Activated naive CD4-positive, alpha-beta T cell treated with anti-CD3 and anti-CD28 coated beads, Interleukin-2, amount 10 ng/mL, durations not matched to agents 7 days and 5 days (primary cell): ENCODE measurements around the gene MYO3B.
A peak's percentile ranks its signal among the peaks of the same experiment; 100 is the strongest.
"Not testable (repeated sequence)": the region's sequence is repeated elsewhere in the genome, so short reads cannot be mapped to it uniquely, and the experiment has no call there.

Experiments used
- CTCF ChIA-PET: fragments of 350-600 bp; sonication (Branson Sonifier 250); formaldehyde crosslinking; loops from one replicate; lab custom pipeline; 2021; ENCODE audit warnings: antibody characterized with exemption; lab: Charles Lee
- DNase-seq: peaks from one replicate; pipeline ENCODE4 v3.0.0-alpha.2; 2020
- H3K27ac Mint-ChIP-seq: one replicate; pipeline ENCODE4 v1.8.0; 2021; ENCODE audit warnings: mild to moderate bottlenecking, moderate library complexity, mixed read lengths
- H3K27me3 Mint-ChIP-seq: one replicate; pipeline ENCODE4 v1.8.0; 2021; ENCODE audit warnings: mild to moderate bottlenecking, mixed read lengths
- H3K36me3 Mint-ChIP-seq: one replicate; pipeline ENCODE4 v1.8.0; 2021; ENCODE audit warnings: mixed read lengths
- H3K4me1 Mint-ChIP-seq: one replicate; pipeline ENCODE4 v1.8.0; 2021; ENCODE audit warnings: mixed read lengths
- H3K4me3 Mint-ChIP-seq: one replicate; pipeline ENCODE4 v1.8.0; 2021; ENCODE audit warnings: mild to moderate bottlenecking, moderate library complexity, mixed read lengths
- H3K9me3 Mint-ChIP-seq: one replicate; pipeline ENCODE4 v1.8.0; 2021; ENCODE audit warnings: mixed read lengths

Gene MYO3B

DNA sequence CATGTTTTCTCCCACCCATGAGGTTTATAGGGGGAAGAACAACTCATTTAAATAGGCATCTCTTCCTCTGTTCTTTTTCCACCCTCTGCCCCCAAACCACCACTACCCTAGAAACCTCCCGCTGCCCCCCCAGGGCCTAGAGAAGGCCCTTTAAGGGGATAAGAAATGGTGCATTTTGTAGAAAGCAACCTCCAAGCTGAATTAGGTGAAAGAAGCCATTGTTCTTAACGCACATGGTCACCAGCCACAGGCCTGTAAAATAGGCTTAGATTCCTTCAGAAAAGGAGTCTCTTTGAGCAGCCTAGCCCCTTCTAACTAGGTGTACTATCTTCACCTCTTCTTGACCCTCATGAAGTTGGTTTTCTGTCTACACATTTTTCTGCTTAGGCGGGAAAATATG, 418.6 kb downstream of the MYO3B start:
- Mint-ChIP-seq H3K27me3 (peaks cover 3% of the 10 kb centered on the region), H3K4me1 (no peaks in the 10 kb centered on the region), H3K4me3 (no peak overlapping the region), H3K9me3 (no peaks in the 10 kb centered on the region), H3K36me3 (no peaks in the 10 kb centered on the region), H3K27ac (no peak overlapping the region)
- CTCF ChIA-PET: no interaction called here
- no peak for DNase-seq

DNA sequence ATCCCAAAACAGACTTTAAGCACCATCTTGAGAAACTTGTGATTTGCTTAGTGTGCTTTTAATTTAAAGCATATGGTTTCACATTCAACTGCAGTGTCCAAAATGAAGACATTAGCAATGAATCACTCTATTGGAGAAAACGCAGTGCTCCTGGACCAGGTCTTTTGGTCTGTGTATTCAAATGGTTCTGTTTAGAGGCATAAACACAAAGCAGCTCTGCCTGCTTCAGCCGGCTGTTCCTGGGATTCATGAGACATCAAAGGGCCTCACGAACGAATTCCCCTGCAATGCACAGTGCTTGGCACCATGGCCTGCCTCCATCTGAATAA, 420.1 kb downstream of the MYO3B start:
- no peak overlapping the region for H3K27ac Mint-ChIP-seq
- no peak for DNase-seq
- CTCF ChIA-PET: no interaction called here
- H3K27me3 Mint-ChIP-seq: peaks cover 7% of the 10 kb centered on the region
- H3K4me1 Mint-ChIP-seq: no peaks in the 10 kb centered on the region
- H3K36me3 Mint-ChIP-seq: no peaks in the 10 kb centered on the region
- H3K9me3 Mint-ChIP-seq: no peaks in the 10 kb centered on the region
- H3K4me3 Mint-ChIP-seq: no peak overlapping the region

DNA sequence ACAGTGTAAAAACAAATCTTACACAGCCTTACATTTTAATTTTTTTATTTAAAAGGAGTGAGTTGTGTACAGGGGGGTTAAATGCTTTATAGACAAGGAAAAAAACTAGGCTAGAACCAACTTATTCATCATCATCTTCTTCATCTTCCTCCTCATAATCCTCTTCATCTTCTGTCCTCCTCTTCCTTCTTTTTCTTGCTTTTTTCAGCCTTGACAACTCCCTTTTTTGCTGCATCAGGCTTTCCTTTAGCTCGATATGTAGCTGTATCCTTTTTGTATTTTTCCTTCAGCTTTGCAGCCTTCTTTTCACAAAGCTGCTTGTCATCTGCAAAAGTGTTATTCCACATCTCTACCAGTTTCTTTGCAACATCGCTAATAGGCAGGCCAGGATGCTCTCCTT, 423.5 kb downstream of the MYO3B start:
- Mint-ChIP-seq H3K9me3 (no peaks in the 10 kb centered on the region), H3K36me3 (no peaks in the 10 kb centered on the region), H3K4me1 (no peaks in the 10 kb centered on the region), H3K27ac (no peak overlapping the region), H3K4me3 (no peak overlapping the region), H3K27me3 (peaks cover 19% of the 10 kb centered on the region)
- CTCF ChIA-PET: no interaction called here
- DNase-seq: no peak

DNA sequence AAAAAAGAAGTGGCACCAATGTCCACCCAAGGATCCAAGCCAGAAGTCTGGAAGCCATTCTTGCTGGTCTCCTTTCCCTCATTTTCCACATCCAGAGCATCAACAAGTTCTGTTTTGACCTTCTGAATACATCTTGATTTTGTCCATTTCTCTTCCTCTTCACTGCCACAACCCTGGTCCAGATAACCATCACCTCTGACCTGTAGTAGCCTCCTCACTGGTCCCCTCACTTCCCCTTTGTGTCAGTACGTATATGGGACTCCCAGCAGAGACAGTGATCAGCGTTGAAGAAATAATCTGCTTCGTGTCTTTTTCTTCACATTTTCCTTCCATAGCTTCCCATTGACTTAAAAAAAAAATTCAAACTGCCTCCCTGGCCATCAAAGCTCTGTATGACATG, 427.9 kb downstream of the MYO3B start:
- Mint-ChIP-seq H3K4me3 (no peak overlapping the region), H3K9me3 (no peaks in the 10 kb centered on the region), H3K4me1 (no peaks in the 10 kb centered on the region), H3K27ac (no peak overlapping the region), H3K27me3 (peaks cover 19% of the 10 kb centered on the region), H3K36me3 (no peaks in the 10 kb centered on the region)
- DNase-seq: no peak
- CTCF ChIA-PET: no interaction called here

DNA sequence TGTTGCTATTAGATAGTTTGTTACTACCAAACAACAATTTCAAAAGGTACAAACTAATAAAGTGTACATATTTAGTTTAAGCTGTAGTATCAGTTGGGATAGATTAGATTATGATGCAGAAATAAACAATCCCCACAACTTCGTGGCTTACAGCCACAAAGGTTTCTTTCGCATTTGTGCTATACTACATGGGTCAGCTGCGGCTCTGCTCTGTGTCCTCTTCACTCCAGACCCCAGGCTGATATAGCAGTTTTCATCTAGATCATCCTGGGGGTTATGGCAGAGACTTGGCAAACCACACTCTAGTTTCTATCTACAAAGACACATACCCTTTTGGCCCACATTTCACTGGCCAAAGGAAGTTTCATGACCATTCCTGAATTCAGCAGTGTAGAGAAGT, 429.2 kb downstream of the MYO3B start:
- Mint-ChIP-seq H3K9me3 (no peaks in the 10 kb centered on the region), H3K27me3 (peaks cover 12% of the 10 kb centered on the region), H3K36me3 (no peaks in the 10 kb centered on the region), H3K4me1 (no peaks in the 10 kb centered on the region), H3K4me3 (no peak overlapping the region), H3K27ac (no peak overlapping the region)
- no peak for DNase-seq
- CTCF ChIA-PET: no interaction called here

DNA sequence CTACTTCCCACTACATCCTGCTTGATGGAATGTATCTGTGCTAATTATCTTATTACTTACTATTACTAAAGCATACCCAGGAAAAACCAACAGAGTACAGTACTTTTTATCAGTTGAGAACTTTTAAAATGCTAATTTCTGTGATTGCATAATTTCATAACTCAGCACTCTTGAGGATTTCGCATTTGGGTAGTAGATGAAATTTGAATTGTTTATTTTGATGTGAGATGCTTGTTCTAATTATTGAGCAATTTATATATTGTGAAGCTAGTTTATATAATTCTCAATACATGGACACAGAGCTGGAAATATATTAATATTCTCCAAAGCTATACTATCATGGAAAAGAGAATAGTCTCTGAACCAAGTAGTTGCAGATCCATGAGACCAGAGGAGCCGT, 432.7 kb downstream of the MYO3B start:
- H3K27me3 Mint-ChIP-seq: peaks cover 6% of the 10 kb centered on the region
- no peaks in the 10 kb centered on the region for H3K36me3 Mint-ChIP-seq
- no peak for DNase-seq
- CTCF ChIA-PET: no interaction called here
- no peaks in the 10 kb centered on the region for H3K4me1 Mint-ChIP-seq
- no peak overlapping the region for H3K27ac Mint-ChIP-seq
- no peaks in the 10 kb centered on the region for H3K9me3 Mint-ChIP-seq
- H3K4me3 Mint-ChIP-seq: no peak overlapping the region

DNA sequence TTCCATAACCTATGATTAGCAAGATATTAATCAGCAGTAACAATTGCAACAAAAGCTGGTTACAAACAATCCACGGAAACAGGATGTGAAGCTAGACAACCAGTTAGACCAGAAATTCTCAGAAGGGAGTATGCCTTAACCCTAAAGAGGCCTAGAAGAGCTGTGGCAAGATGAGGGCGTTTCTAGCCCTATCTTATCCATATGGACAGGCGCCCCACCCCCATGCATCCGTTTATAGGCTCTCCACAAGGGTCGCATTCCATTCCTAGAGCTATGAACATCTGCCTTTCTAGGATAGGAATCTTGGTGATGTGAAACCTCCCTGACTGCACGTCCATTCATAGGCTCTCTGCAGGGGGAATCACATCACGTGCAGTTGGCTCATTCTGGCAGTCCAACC, 441.0 kb downstream of the MYO3B start:
- H3K36me3 Mint-ChIP-seq, H3K4me1 Mint-ChIP-seq, DNase-seq, H3K27me3 Mint-ChIP-seq, H3K9me3 Mint-ChIP-seq, H3K27ac Mint-ChIP-seq, H3K4me3 Mint-ChIP-seq, CTCF ChIA-PET: not testable (repeated sequence)

DNA sequence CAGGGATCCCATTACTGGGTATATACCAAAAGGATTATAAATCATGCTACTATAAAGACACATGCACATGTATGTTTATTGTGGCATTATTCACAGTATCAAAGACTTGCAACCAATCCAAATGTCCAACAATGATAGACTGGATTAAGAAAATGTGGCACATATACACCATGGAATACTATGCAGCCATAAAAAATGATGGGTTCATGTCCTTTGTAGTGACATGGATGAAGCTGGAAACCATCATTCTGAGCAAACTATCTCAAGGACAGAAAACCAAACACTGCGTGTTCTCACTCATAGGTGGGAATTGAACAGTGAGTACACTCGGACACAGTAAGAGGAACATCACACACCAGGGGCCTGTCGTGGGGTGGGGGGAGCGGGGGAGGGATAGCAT, 457.1 kb downstream of the MYO3B start:
- H3K9me3 Mint-ChIP-seq, H3K27ac Mint-ChIP-seq, H3K4me3 Mint-ChIP-seq, DNase-seq, CTCF ChIA-PET, H3K36me3 Mint-ChIP-seq, H3K4me1 Mint-ChIP-seq, H3K27me3 Mint-ChIP-seq: not testable (repeated sequence)

DNA sequence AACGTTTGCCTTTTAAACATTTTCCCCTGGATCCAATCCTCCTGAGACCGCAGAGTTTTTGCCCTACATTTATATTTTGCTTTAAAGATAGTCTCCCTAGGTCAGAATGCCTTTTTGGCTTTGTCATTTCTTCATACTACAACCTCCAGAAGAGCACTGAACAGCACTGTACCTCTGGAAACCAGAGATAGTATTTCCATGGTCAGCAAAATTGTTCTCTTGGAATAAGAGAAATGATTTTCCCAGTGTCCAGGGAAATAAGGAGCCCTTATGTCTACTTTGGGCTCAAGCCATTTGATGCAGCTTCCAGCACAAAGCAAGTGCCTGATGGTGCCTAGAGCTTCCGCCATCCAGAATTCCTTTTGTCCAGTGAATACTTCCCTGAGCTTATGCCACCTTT, 461.7 kb downstream of the MYO3B start:
- DNase-seq: no peak
- no peaks in the 10 kb centered on the region for H3K4me1 Mint-ChIP-seq
- no peaks in the 10 kb centered on the region for H3K9me3 Mint-ChIP-seq
- H3K27ac Mint-ChIP-seq: no peak overlapping the region
- no peak overlapping the region for H3K4me3 Mint-ChIP-seq
- CTCF ChIA-PET: interaction anchor here (0.6 kb wide), 1 partner anchor 172 kb away, joined by 3 read pairs; no protein-coding TSS in a partner anchor
- peaks cover 14% of the 10 kb centered on the region for H3K27me3 Mint-ChIP-seq
- H3K36me3 Mint-ChIP-seq: no peaks in the 10 kb centered on the region

DNA sequence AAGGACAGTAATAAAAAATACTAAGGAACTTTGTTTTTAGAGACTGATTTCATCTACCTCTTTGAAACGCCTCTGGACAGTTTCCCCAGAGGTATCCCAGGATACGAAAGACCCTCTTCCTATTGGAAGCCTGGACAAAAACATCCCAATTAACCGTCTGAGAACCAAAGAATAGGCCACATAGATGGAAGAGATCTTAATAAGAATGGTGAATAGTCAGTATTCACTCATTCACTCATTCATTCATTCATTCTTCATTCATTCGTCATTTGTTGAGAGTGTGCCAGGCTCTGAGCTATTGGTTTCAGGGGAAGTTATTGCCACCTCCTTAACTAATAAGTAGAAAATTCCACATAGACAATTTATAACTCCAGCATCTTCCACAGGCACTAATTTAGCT, 464.0 kb downstream of the MYO3B start:
- Mint-ChIP-seq H3K27me3 (peaks cover 14% of the 10 kb centered on the region), H3K4me1 (no peaks in the 10 kb centered on the region), H3K9me3 (no peaks in the 10 kb centered on the region), H3K36me3 (no peaks in the 10 kb centered on the region), H3K4me3 (no peak overlapping the region), H3K27ac (no peak overlapping the region)
- DNase-seq: no peak
- CTCF ChIA-PET: no interaction called here

DNA sequence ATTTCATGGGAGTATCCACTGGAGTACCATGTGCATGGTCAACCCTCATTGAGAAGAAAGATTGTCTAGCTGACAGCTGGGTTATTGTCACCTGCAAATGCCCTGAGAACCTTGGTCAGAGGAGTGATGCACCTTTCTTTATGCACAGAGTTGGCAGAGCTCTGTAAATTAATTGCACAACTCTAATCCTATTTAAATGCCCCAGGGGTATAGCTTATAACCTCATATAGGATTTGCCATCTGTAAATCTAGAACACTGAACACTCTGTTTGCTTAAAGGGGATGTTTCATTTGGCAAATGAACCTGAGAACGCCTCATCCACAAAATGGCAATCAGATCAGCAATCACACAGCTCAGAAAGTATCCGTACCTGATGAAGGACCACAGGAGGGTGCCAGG, 465.4 kb downstream of the MYO3B start:
- H3K4me3 Mint-ChIP-seq: no peak overlapping the region
- H3K27ac Mint-ChIP-seq: no peak overlapping the region
- CTCF ChIA-PET: no interaction called here
- no peaks in the 10 kb centered on the region for H3K36me3 Mint-ChIP-seq
- no peaks in the 10 kb centered on the region for H3K9me3 Mint-ChIP-seq
- H3K4me1 Mint-ChIP-seq: no peaks in the 10 kb centered on the region
- peaks cover 16% of the 10 kb centered on the region for H3K27me3 Mint-ChIP-seq
- DNase-seq: no peak

DNA sequence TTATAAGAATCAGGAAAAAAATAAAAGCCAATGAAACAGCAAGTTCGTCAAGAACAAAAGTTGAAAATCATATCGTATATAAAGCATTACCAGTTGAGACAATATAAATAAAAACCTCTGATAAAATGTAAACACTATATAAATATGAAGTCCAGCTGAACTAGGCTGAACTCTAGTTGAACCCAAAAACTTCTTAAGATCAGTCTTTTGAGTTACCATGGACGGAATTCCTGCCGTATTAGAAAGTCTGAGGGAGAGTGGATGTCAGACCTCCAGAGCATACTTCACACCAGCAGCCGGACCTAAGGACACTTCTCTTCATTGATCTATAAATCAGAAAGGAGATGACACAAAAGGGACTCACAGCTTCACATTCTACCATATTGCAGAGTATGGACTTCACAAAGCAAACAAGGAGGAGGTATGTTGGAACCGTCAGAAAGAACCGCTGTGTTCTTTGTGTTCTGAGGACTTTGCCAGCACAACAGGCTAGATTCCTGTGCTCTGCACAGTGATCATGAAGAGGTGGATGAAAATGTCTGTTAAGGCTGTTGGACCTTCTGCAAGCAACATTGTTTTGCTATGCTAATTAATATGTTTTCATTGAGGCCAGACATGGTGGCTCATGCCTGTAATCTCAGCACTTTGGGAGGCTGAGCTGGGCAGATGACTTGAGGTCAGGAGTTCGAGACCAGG, 469.9 kb downstream of the MYO3B start:
- no peaks in the 10 kb centered on the region for H3K9me3 Mint-ChIP-seq
- no peaks in the 10 kb centered on the region for H3K36me3 Mint-ChIP-seq
- DNase-seq: no peak
- peaks cover 24% of the 10 kb centered on the region for H3K4me1 Mint-ChIP-seq
- no peak overlapping the region for H3K27ac Mint-ChIP-seq
- no peak overlapping the region for H3K4me3 Mint-ChIP-seq
- CTCF ChIA-PET: no interaction called here
- peaks cover 18% of the 10 kb centered on the region for H3K27me3 Mint-ChIP-seq

DNA sequence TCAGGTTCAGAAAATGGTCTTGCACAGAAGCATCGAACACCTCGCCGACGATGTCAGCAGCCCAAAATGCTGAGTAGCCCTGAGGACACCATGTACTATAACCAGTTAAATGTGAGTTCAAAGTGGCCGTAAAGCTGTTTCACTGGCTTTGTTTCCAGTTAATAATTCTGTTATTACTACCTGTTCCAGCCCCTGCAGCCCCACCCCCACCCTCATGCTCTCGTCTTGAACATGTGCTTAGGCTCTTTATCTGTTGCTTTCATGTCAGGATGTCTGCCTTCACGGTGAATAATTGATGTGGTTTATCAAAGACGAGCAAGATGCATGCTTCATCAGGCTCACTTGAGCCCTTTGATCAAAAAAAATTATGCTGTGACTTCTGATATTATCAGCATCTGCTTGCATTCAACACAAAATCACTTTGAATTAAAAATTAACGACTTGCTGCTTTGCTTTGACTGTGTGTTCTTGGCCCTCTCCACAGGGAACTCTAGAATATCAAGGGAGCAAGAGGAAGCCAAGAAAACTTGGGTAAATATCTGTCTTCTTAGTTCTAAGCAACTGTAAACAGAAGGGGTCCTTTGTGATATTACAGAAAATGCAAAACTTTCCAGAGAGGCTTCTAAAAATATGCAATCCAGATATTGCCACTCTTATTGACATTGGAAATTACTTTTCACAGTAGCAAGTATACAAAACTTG, 473.8 kb downstream of the MYO3B start:
- no peak overlapping the region for H3K4me3 Mint-ChIP-seq
- no peaks in the 10 kb centered on the region for H3K36me3 Mint-ChIP-seq
- H3K27ac Mint-ChIP-seq: no peak overlapping the region
- DNase-seq: peak; percentile 55
- H3K4me1 Mint-ChIP-seq: peaks cover 30% of the 10 kb centered on the region
- no peaks in the 10 kb centered on the region for H3K9me3 Mint-ChIP-seq
- peaks cover 20% of the 10 kb centered on the region for H3K27me3 Mint-ChIP-seq
- CTCF ChIA-PET: no interaction called here

DNA sequence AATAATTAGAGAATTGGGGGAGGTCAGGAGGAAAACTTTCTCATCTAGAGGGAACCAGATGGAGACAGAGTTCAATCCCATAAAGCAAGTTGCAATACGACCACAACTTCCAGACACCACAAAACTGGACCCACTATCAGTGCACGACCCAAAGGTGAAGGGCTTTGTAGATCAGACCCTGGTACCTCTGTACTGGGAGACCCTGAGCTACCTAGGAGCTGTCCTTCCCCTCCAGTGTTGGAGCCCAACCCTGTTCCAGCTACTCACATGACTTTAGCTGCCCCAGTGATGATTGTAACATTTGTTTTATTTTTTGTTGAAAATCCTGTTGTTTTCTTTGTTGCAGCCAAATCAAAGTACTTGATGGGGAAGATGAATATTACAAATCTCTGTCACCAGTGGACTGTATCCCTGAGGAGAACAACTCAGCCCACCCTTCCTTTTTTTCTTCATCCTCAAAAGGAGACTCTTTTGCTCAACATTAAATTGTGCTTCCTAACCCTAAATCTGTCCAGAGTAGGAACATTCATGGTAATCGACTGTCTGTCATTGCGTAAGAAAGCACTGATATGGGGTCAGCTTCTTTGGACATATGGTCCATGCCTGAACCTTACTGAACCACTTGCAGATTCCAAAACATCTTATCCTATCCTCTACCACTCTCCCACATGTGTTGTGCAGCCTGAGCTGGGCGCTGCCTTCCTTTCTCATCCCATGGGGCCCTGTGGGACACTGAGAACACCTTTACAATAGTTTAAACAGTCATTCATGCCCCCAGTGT, 474.9 kb downstream of the MYO3B start:
- no peaks in the 10 kb centered on the region for H3K36me3 Mint-ChIP-seq
- no peak overlapping the region for H3K27ac Mint-ChIP-seq
- H3K4me1 Mint-ChIP-seq: peaks cover 30% of the 10 kb centered on the region
- no peaks in the 10 kb centered on the region for H3K9me3 Mint-ChIP-seq
- no peak for DNase-seq
- CTCF ChIA-PET: no interaction called here
- no peak overlapping the region for H3K4me3 Mint-ChIP-seq
- peaks cover 20% of the 10 kb centered on the region for H3K27me3 Mint-ChIP-seq

DNA sequence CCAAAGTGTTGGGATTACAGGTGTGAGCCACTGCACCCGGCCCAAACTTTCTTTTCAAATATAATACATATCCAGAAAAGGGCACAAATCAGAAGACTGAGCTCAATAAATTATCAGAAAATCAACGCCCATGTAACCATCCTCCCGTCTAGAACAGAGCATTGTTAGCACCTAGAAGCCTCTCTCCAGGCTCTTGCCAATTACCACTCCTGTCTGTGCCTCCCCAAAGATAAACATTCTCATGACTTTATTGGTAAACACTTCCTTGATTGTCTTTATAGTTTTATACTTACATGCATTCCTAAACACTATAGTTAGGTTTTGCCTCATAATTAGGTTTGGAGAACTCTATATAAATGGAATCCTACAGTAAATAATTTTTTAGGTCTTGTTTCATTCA, 478.7 kb downstream of the MYO3B start:
- no peaks in the 10 kb centered on the region for H3K9me3 Mint-ChIP-seq

More for the DNA sequence above, 478.7 kb downstream of the MYO3B start:
- peaks cover 11% of the 10 kb centered on the region for H3K27me3 Mint-ChIP-seq
- H3K36me3 Mint-ChIP-seq: no peaks in the 10 kb centered on the region
- no peak overlapping the region for H3K4me3 Mint-ChIP-seq
- CTCF ChIA-PET: no interaction called here
- no peak for DNase-seq
- H3K4me1 Mint-ChIP-seq: peaks cover 18% of the 10 kb centered on the region
- no peak overlapping the region for H3K27ac Mint-ChIP-seq
